H9 (cell line): ENCODE measurements around the gene CACNA2D3. TPM values are rescaled to one million over a fixed set of nuclear protein-coding genes. Genes with fewer than 3 reads are reported as not detected.

Source experiments
- DNase-seq: peaks from one replicate; pipeline ENCODE4 v3.0.0-alpha.2; 2017
- H2AFZ ChIP-seq: one replicate; pipeline ENCODE4 v1.6.1; 2013; ENCODE audit warnings: mild to moderate bottlenecking, low read length, control low read depth, moderate library complexity
- H2AK5ac ChIP-seq: 2 replicates; pipeline ENCODE4 v1.6.1; 2013; ENCODE audit warnings: low read length, control low read depth, mixed read lengths; ENCODE audit not compliant: insufficient read length
- H2BK120ac ChIP-seq: one replicate; pipeline ENCODE4 v1.6.1; 2013; ENCODE audit warnings: low read depth, mild to moderate bottlenecking, low read length, control low read depth, inconsistent platforms; ENCODE audit not compliant: poor library complexity, severe bottlenecking
- H2BK12ac ChIP-seq: 2 replicates; pipeline ENCODE4 v1.6.1; 2013; ENCODE audit warnings: low read length, control low read depth, mixed read lengths, low read depth; ENCODE audit not compliant: insufficient read length
- H2BK15ac ChIP-seq: 2 replicates; pipeline ENCODE4 v1.6.1; 2013; ENCODE audit warnings: low read depth, low read length, control low read depth
- H2BK20ac ChIP-seq: one replicate; pipeline ENCODE4 v1.6.1; 2013; ENCODE audit warnings: low read depth, mild to moderate bottlenecking, low read length, control low read depth, inconsistent platforms; ENCODE audit not compliant: poor library complexity, severe bottlenecking
- H2BK5ac ChIP-seq: 2 replicates; pipeline ENCODE4 v1.6.1; 2013; ENCODE audit warnings: low read length, control low read depth, mixed read lengths; ENCODE audit not compliant: insufficient read length
- H3K14ac ChIP-seq: 2 replicates; pipeline ENCODE4 v1.6.1; 2013; ENCODE audit warnings: low read length, control low read depth; ENCODE audit not compliant: insufficient read depth
- H3K18ac ChIP-seq: 2 replicates; pipeline ENCODE4 v1.6.1; 2013; ENCODE audit warnings: low read depth, mild to moderate bottlenecking, mixed read lengths, low read length, control low read depth; ENCODE audit not compliant: insufficient read length
- H3K23ac ChIP-seq: 2 replicates; pipeline ENCODE4 v1.6.1; 2013; ENCODE audit warnings: low read length, control low read depth, mixed read lengths, low read depth; ENCODE audit not compliant: insufficient read length
- H3K23me2 ChIP-seq: 2 replicates; pipeline ENCODE4 v1.6.1; 2013; ENCODE audit warnings: low read depth, mild to moderate bottlenecking, mixed read lengths, low read length, control low read depth; ENCODE audit not compliant: insufficient read length, poor library complexity, severe bottlenecking
- H3K27ac ChIP-seq: 2 replicates; pipeline ENCODE4 v1.5.1; 2013; ENCODE audit warnings: low read length, control low read depth, mixed read lengths, low read depth; ENCODE audit not compliant: insufficient read length
- H3K27me3 ChIP-seq: 2 replicates; pipeline ENCODE4 v1.6.1; 2013; ENCODE audit warnings: low read length, control low read depth, inconsistent platforms; ENCODE audit not compliant: insufficient read depth
- H3K4ac ChIP-seq: 2 replicates; pipeline ENCODE4 v1.6.1; 2013; ENCODE audit warnings: low read depth, mild to moderate bottlenecking, control low read depth, inconsistent platforms, low read length, moderate library complexity
- H3K4me1 ChIP-seq: 2 replicates; pipeline ENCODE4 v1.6.1; 2013; ENCODE audit warnings: low read length, control low read depth, inconsistent platforms; ENCODE audit not compliant: insufficient read depth
- H3K4me2 ChIP-seq: 2 replicates; pipeline ENCODE4 v1.6.1; 2013; ENCODE audit warnings: low read length, control low read depth, mixed read lengths; ENCODE audit not compliant: insufficient read length, insufficient read depth
- H3K56ac ChIP-seq: 2 replicates; pipeline ENCODE4 v1.6.1; 2013; ENCODE audit warnings: low read depth, mild to moderate bottlenecking, mixed read lengths, low read length, control low read depth; ENCODE audit not compliant: insufficient read length
- H3K79me1 ChIP-seq: 2 replicates; pipeline ENCODE4 v1.6.1; 2013; ENCODE audit warnings: low read depth, mild to moderate bottlenecking, moderate library complexity, low read length, control low read depth, inconsistent platforms; ENCODE audit not compliant: insufficient read depth, poor library complexity, severe bottlenecking
- H3K79me2 ChIP-seq: 2 replicates; pipeline ENCODE4 v1.6.1; 2013; ENCODE audit warnings: low read length, control low read depth, inconsistent platforms; ENCODE audit not compliant: insufficient read depth
- H3K9ac ChIP-seq: 2 replicates; pipeline ENCODE4 v1.6.1; 2013; ENCODE audit warnings: low read length, control low read depth, mixed read lengths; ENCODE audit not compliant: insufficient read length; ENCODE audit errors: extremely low read depth
- H3K9me3 ChIP-seq: one replicate; pipeline ENCODE4 v1.6.1; 2013; ENCODE audit warnings: low read depth, low read length, inconsistent platforms; ENCODE audit not compliant: control insufficient read depth
- H3T11ph ChIP-seq: one replicate; pipeline ENCODE4 v1.6.1; 2013; ENCODE audit warnings: mild to moderate bottlenecking, low read length, control low read depth, inconsistent platforms
- H4K20me1 ChIP-seq: one replicate; pipeline ENCODE4 v1.6.1; 2013; ENCODE audit not compliant: control insufficient read depth, insufficient read length, insufficient read depth
- H4K5ac ChIP-seq: 2 replicates; pipeline ENCODE4 v1.6.1; 2013; ENCODE audit warnings: low read depth, mild to moderate bottlenecking, mixed read lengths, low read length, control low read depth; ENCODE audit not compliant: insufficient read length
- H4K8ac ChIP-seq: replicated peaks from 2 replicates; pipeline ENCODE4 v1.6.1; 2013; ENCODE audit warnings: low read length, control low read depth, mixed read lengths, low read depth; ENCODE audit not compliant: insufficient read length
- H4K91ac ChIP-seq: 2 replicates; pipeline ENCODE4 v1.6.1; 2013; ENCODE audit warnings: low read depth, mild to moderate bottlenecking, moderate library complexity, mixed read lengths, low read length, control low read depth; ENCODE audit not compliant: insufficient read length
- H3K27ac Mint-ChIP-seq, 3 experiments: 2 replicates in 2 of 3; 3 replicates in 1 of 3; pipeline ENCODE4 v1.8.0; 2020 to 2021; ENCODE audit warnings: mixed read lengths in 3 of 3, mild to moderate bottlenecking in 1 of 3, moderate library complexity in 1 of 3
- H3K27me3 Mint-ChIP-seq: 2 replicates; pipeline ENCODE4 v1.8.0; 2021; ENCODE audit warnings: low read depth, mild to moderate bottlenecking, moderate library complexity, mixed read lengths
- H3K36me3 Mint-ChIP-seq, 3 experiments: 2 replicates in 2 of 3; 3 replicates in 1 of 3; pipeline ENCODE4 v1.8.0; 2020 to 2021; ENCODE audit warnings: low read depth in 3 of 3, mixed read lengths in 3 of 3; ENCODE audit not compliant: insufficient read depth in 1 of 3
- H3K4me1 Mint-ChIP-seq, 2 experiments: 2 replicates each; pipeline ENCODE4 v1.8.0; 2020; ENCODE audit warnings: mixed read lengths in 2 of 2
- H3K4me3 Mint-ChIP-seq, 2 experiments: 2 replicates in 1 of 2; 3 replicates in 1 of 2; pipeline ENCODE4 v1.8.0; 2020 to 2021; ENCODE audit warnings: mild to moderate bottlenecking in 2 of 2, mixed read lengths in 2 of 2, moderate library complexity in 1 of 2
- H3K9me3 Mint-ChIP-seq, 2 experiments: 2 replicates in 1 of 2; 3 replicates in 1 of 2; pipeline ENCODE4 v1.8.0; 2020; ENCODE audit warnings: mild to moderate bottlenecking in 2 of 2, mixed read lengths in 2 of 2, moderate library complexity in 1 of 2
- CTCF ChIP-seq: fragments of 200-600 bp; sonication (generic); conservative IDR thresholded peaks from 3 replicates; pipeline ENCODE4 v1.8.0; 2021; ENCODE audit warnings: antibody characterized with exemption, mild to moderate bottlenecking
- WGBS: extraction: QIAGEN DNeasy Blood & Tissue Kit; methylation state at CpG from one replicate; pipeline ENCODE4 v1.1.7; 2013; ENCODE audit warnings: missing lambda C conversion rate, low lambda C conversion rate, mixed read lengths; ENCODE audit not compliant: insufficient read length; ENCODE audit errors: extremely low coverage; 5-methylcytosine and 5-hydroxymethylcytosine counted together
- total RNA-seq: library from RNA; stranded (reverse); gene quantifications from 2 replicates; pipeline ENCODE4 v1.2.1, GENCODE V29; 2021

The CACNA2D3 gene
- total RNA-seq, 1 experiment from 2014 or later, result 3.2 TPM

- peaks cover 12% of the 10 kb centered on the region for H3K27me3 Mint-ChIP-seq
- no CpG with 5 or more reads among the region's 10 CpGs for WGBS
- H3K79me2 ChIP-seq, result no peaks in the 10 kb centered on the region; the same call in 1 of the 2 replicates
- no peak overlapping the region for H2BK15ac ChIP-seq
- no peaks in the 10 kb centered on the region for H3K23me2 ChIP-seq
- H3K9me3 Mint-ChIP-seq, result no peaks in the 10 kb centered on the region
- H2BK12ac ChIP-seq, result no peak overlapping the region
- H4K8ac ChIP-seq, result no peak overlapping the region
- H4K20me1 ChIP-seq, result no peaks in the 10 kb centered on the region
- no peak overlapping the region for H3K27ac Mint-ChIP-seq
- H3K4me3 Mint-ChIP-seq, result no peak overlapping the region
- H3K4me1 Mint-ChIP-seq, result 0 out of 4 replicates have a peak, but pooled peaks cover 0 to 3% of the 10 kb centered on the region in 2 experiments
- no peak overlapping the region for H3K14ac ChIP-seq
- no peak overlapping the region for H3T11ph ChIP-seq
- H2BK20ac ChIP-seq, result no peak overlapping the region
- H2AFZ ChIP-seq, result no peak overlapping the region
- H3K27me3 ChIP-seq, result no peaks in the 10 kb centered on the region
- no peak overlapping the region for H4K91ac ChIP-seq
- no peaks in the 10 kb centered on the region for H3K79me1 ChIP-seq
- no peak overlapping the region for H3K9ac ChIP-seq
- H3K56ac ChIP-seq, result no peak overlapping the region
- H3K4ac ChIP-seq, result no peak overlapping the region
- no peak overlapping the region for H3K18ac ChIP-seq
- H2BK5ac ChIP-seq, result no peak overlapping the region
- H3K36me3 Mint-ChIP-seq, result no peaks in the 10 kb centered on the region
- DNase-seq, result no peak
- H2AK5ac ChIP-seq, result no peak overlapping the region
- H3K4me2 ChIP-seq, result no peak overlapping the region
- no peak for TF ChIP-seq CTCF
- H3K9me3 ChIP-seq, result no peaks in the 10 kb centered on the region
- no peak overlapping the region for H3K27ac ChIP-seq
- H3K23ac ChIP-seq, result no peak overlapping the region
- H2BK120ac ChIP-seq, result no peak overlapping the region
- no peak overlapping the region for H4K5ac ChIP-seq
- no peaks in the 10 kb centered on the region for H3K4me1 ChIP-seq
Observed at GRCh38 chr3:54549607-54550220, 427.4 kb downstream of the CACNA2D3 start.
